ENCODE results near the gene CLCNKA. TPM values are rescaled to one million over a fixed set of nuclear protein-coding genes. Genes with fewer than 3 reads are reported as not detected.
"Not testable (repeated sequence)": the region's sequence is repeated elsewhere in the genome, so short reads cannot be mapped to it uniquely, and the experiment has no call there.

CLCNKA gene
- total RNA-seq, 4 donors from 2014 or later = 2.9 TPM; not detected in 3

DNA sequence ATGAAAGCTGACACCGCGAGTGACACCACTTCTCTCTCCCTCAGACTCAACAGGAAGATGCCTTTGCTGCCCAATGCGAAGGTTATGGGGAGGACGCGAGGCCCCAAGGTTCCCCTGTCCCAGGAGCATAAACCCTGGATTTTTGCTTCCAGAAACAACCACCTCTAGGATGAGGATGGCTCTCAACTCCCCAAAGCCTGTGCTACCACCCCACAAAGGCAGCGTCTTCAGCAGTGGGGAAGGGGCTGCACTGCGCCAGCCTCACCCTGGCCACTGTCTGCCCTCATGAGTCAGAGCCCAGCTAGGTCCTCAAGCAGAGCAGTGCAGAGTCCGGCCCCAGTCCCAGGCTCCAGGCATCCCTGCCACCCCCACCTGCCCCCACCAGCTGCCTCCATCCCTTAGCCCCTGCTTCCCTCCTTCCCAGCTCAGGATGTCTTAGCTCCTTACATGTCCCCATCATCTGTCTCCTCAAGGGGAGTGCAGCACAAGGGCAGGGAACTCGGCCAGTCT is 24.7 kb upstream of the CLCNKA start:
- no peak overlapping the region for H3K27ac ChIP-seq
- no peaks in the 10 kb centered on the region for H3K27me3 ChIP-seq
- H3K36me3 ChIP-seq = no peaks in the 10 kb centered on the region
- TF ChIP-seq POLR2A (IDR thresholded peaks at IDR 0.05) (no peak), CTCF (IDR thresholded peaks at IDR 0.05) (no peak)
- intact Hi-C loops (cut with DNase I; ENCODE audit: low total_unique reads) = no loop called here
- DNase-seq = no peak
- H3K9me3 ChIP-seq = no peaks in the 10 kb centered on the region
- H3K4me3 ChIP-seq = no peak overlapping the region
- no peaks in the 10 kb centered on the region for H3K4me1 ChIP-seq

DNA sequence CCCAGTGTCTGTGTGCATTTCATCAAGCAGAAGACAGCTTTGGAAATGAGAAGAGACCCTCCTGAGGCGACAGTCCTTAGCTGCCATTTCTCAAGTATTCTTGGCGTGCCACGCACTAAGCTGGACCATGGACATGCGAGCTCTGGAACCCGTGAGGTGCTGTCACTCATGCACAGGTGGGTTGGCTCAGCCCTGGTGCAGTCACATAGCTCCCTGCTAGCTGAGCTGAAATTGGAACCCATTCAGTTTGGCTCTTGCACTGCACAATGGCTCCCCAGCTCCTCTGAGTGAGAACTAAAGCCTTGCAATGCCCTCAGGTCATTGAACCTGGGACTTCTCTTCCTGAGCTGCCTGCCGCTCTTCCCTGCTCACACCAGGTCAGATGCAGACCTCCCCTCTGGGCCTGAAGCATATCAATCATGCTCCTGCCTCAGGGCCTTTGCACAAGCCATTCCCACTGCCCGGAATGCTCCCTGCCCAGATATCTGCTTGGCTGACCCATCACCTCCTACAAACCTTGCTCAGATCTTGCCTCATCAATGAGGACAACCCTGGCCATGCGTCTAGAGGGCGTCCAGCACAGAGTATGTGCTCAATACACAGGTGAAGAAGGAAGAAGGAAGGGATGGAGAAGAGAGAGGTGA is 24.1 kb upstream of the CLCNKA start:
- intact Hi-C loops (cut with DNase I; ENCODE audit: low total_unique reads) = no loop called here
- DNase-seq = no peak
- TF ChIP-seq CTCF (IDR thresholded peaks at IDR 0.05) (no peak), POLR2A (IDR thresholded peaks at IDR 0.05) (no peak)
- no peaks in the 10 kb centered on the region for H3K36me3 ChIP-seq
- H3K9me3 ChIP-seq = no peaks in the 10 kb centered on the region
- H3K4me3 ChIP-seq = no peak overlapping the region
- no peak overlapping the region for H3K27ac ChIP-seq
- no peaks in the 10 kb centered on the region for H3K4me1 ChIP-seq
- H3K27me3 ChIP-seq = no peaks in the 10 kb centered on the region

- DNase-seq = no peak
- H3K36me3 ChIP-seq = no peaks in the 10 kb centered on the region
- intact Hi-C loops (cut with DNase I; ENCODE audit: low total_unique reads) = no loop called here
- no peak for TF ChIP-seq CTCF (IDR thresholded peaks at IDR 0.05)
- no peak for TF ChIP-seq POLR2A (IDR thresholded peaks at IDR 0.05)
- H3K9me3 ChIP-seq = no peaks in the 10 kb centered on the region
- no peaks in the 10 kb centered on the region for H3K4me1 ChIP-seq
- no peak overlapping the region for H3K4me3 ChIP-seq
- no peaks in the 10 kb centered on the region for H3K27me3 ChIP-seq
- no peak overlapping the region for H3K27ac ChIP-seq
Observed at GRCh38 chr1:15998929-15999328, 22.9 kb upstream of the CLCNKA start.

GRCh38 chr1:16001274-16001673 is 20.6 kb upstream of the CLCNKA start:
- H3K9me3 ChIP-seq; H3K27me3 ChIP-seq; H3K4me3 ChIP-seq; H3K36me3 ChIP-seq; intact Hi-C loops (cut with DNase I; ENCODE audit: low total_unique reads); H3K4me1 ChIP-seq; H3K27ac ChIP-seq; DNase-seq: not testable (repeated sequence)

- TF ChIP-seq POLR2A (IDR thresholded peaks at IDR 0.05) = no peak
- TF ChIP-seq CTCF (IDR thresholded peaks at IDR 0.05) = no peak
- DNase-seq = no peak
- no peaks in the 10 kb centered on the region for H3K36me3 ChIP-seq
- intact Hi-C loops (cut with DNase I; ENCODE audit: low total_unique reads) = no loop called here
- H3K27ac ChIP-seq = no peak overlapping the region
- no peaks in the 10 kb centered on the region for H3K9me3 ChIP-seq
- H3K4me1 ChIP-seq = no peaks in the 10 kb centered on the region
- no peak overlapping the region for H3K4me3 ChIP-seq
- no peaks in the 10 kb centered on the region for H3K27me3 ChIP-seq
Observed at GRCh38 chr1:16005597-16005996, 16.2 kb upstream of the CLCNKA start.

DNA sequence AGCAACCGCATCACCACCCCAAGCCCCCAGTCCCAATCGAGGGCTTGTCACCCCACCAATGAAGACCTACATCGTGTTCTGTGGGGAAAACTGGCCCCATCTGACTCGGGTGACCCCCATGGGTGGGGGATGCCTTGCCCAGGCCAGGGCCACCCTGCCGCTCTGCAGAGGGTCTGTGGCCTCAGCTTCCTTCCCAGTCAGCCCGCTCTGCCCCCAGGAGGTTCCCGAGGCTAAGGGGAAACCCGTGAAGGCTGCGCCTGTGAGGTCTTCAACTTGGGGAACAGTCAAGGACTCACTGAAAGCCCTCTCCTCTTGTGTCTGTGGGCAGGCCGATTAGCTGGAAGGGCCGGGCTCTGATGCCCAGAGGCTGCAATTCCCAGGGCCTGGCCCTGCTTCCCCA is 15.8 kb upstream of the CLCNKA start:
- Histone ChIP-seq H3K4me3 (no peak overlapping the region), H3K4me1 (no peaks in the 10 kb centered on the region), H3K27ac (no peak overlapping the region), H3K9me3 (no peaks in the 10 kb centered on the region), H3K36me3 (no peaks in the 10 kb centered on the region), H3K27me3 (no peaks in the 10 kb centered on the region)
- intact Hi-C loops (cut with DNase I; ENCODE audit: low total_unique reads) = no loop called here
- TF ChIP-seq POLR2A (IDR thresholded peaks at IDR 0.05) = no peak
- no peak for TF ChIP-seq CTCF (IDR thresholded peaks at IDR 0.05)
- DNase-seq = no peak
